Glutamatergic neuron (in vitro differentiated cells): ENCODE results near the gene SMARCB1. TPM values are rescaled to one million over a fixed set of nuclear protein-coding genes. Genes with fewer than 3 reads are reported as not detected.

Source experiments
- DNase-seq: peaks from one replicate; pipeline ENCODE4 v3.0.0; 2022
- H3K27ac Mint-ChIP-seq: one replicate; pipeline ENCODE4 v1.8.0; 2020; ENCODE audit warnings: mild to moderate bottlenecking, mixed read lengths, inconsistent platforms; ENCODE audit not compliant: unreplicated experiment
- H3K27me3 Mint-ChIP-seq: one replicate; pipeline ENCODE4 v1.8.0; 2020; ENCODE audit warnings: mild to moderate bottlenecking, moderate library complexity, mixed read lengths, inconsistent platforms; ENCODE audit not compliant: unreplicated experiment
- H3K36me3 Mint-ChIP-seq: one replicate; pipeline ENCODE4 v1.8.0; 2020; ENCODE audit warnings: mild to moderate bottlenecking, mixed read lengths, inconsistent platforms; ENCODE audit not compliant: unreplicated experiment
- H3K4me1 Mint-ChIP-seq: one replicate; pipeline ENCODE4 v1.8.0; 2020; ENCODE audit warnings: mild to moderate bottlenecking, low read depth, mixed read lengths, inconsistent platforms; ENCODE audit not compliant: unreplicated experiment
- H3K4me3 Mint-ChIP-seq: one replicate; pipeline ENCODE4 v1.8.0; 2020; ENCODE audit warnings: mild to moderate bottlenecking, mixed read lengths, inconsistent platforms; ENCODE audit not compliant: unreplicated experiment
- H3K9me3 Mint-ChIP-seq: one replicate; pipeline ENCODE4 v1.8.0; 2020; ENCODE audit warnings: mild to moderate bottlenecking, moderate library complexity, mixed read lengths, inconsistent platforms; ENCODE audit not compliant: unreplicated experiment
- total RNA-seq: library from RNA; stranded (reverse); fragmentation: NEBNext Ultra II Directional; extraction: Animal tissue kit (Norgen Biotek cat#: 25700); gene quantifications from one replicate; pipeline ENCODE4 v1.2.1, GENCODE V29; 2021; ENCODE audit not compliant: unreplicated experiment
- TF ChIP-seq, protein P1 (sequence below): fragments of 200-600 bp; sonication (generic); IDR thresholded peaks from one replicate; pipeline ENCODE4 v1.5.0; 2021; ENCODE audit not compliant: partially characterized antibody, unreplicated experiment

SMARCB1 gene
- total RNA-seq, 1 donor from 2014 or later, result 227 TPM

DNA sequence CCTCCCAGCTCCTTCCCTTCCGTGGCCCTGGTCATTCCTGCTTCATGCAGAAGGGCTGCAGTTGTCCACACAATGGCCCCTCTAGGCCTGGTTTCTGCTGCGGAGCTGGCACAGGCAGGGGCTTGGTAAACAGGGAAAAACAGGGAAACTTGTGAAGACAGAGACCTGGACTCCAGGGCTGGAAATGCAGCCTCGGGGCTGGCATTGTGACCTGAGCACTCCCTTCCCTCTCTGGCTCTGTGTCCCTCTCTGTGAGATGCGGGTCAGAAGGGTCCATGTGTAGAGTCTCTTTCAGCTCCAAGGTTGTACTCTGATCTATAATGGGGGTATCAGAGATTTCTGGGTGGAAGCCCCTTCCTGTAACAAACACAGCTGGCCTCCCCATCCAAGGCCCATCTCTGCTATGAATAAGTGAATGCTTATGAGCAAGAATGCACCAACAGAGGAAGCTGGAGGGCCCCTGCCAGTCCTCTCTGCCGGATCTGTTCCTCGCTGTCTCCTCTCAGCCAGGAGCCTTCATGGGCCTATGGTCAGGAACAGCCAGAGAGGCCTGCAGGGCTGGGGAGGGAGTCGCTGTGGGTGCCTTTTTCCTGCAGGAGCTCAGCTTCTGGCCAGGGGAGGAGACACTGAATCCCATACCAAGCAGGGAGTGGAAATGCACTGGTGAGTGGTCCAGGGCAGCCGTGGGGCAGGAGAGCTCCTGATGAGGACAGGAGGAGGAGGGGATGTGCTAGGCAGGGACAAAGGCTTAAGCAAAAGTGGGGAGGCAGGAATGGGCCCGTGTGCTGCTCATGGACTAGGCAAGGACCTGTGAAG, 58.7 kb downstream of the SMARCB1 start:
- H3K9me3 Mint-ChIP-seq, result peaks cover 6% of the 10 kb centered on the region
- TF ChIP-seq, protein P1, sequence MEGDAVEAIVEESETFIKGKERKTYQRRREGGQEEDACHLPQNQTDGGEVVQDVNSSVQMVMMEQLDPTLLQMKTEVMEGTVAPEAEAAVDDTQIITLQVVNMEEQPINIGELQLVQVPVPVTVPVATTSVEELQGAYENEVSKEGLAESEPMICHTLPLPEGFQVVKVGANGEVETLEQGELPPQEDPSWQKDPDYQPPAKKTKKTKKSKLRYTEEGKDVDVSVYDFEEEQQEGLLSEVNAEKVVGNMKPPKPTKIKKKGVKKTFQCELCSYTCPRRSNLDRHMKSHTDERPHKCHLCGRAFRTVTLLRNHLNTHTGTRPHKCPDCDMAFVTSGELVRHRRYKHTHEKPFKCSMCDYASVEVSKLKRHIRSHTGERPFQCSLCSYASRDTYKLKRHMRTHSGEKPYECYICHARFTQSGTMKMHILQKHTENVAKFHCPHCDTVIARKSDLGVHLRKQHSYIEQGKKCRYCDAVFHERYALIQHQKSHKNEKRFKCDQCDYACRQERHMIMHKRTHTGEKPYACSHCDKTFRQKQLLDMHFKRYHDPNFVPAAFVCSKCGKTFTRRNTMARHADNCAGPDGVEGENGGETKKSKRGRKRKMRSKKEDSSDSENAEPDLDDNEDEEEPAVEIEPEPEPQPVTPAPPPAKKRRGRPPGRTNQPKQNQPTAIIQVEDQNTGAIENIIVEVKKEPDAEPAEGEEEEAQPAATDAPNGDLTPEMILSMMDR, result no peak
- no peak overlapping the region for H3K27ac Mint-ChIP-seq
- peaks cover 8% of the 10 kb centered on the region for H3K27me3 Mint-ChIP-seq
- H3K4me3 Mint-ChIP-seq, result no peak overlapping the region
- no peaks in the 10 kb centered on the region for H3K36me3 Mint-ChIP-seq
- H3K4me1 Mint-ChIP-seq, result peaks cover 3% of the 10 kb centered on the region
- no peak for DNase-seq

DNA sequence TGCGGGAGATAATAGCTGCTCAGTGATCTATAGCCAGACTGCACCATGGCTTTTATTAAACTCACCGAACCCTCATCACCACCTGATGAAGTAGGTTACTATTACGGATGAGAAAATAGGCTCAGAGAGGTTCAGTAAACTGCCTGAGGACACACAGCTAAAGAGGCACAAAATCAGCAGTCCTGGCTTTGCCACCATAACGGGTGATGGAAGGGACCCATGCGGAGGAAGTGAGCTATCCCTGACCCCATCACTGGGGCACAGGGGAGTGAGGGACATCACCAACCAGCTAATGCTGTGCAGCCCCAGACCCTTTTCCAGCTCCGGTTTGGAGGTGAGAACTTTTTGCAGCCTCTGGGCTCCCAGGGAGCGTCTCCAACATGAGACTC, 59.3 kb downstream of the SMARCB1 start:
- H3K27me3 Mint-ChIP-seq, result peaks cover 2% of the 10 kb centered on the region
- TF ChIP-seq, protein P1, result no peak
- H3K4me1 Mint-ChIP-seq, result peaks cover 4% of the 10 kb centered on the region

DNA sequence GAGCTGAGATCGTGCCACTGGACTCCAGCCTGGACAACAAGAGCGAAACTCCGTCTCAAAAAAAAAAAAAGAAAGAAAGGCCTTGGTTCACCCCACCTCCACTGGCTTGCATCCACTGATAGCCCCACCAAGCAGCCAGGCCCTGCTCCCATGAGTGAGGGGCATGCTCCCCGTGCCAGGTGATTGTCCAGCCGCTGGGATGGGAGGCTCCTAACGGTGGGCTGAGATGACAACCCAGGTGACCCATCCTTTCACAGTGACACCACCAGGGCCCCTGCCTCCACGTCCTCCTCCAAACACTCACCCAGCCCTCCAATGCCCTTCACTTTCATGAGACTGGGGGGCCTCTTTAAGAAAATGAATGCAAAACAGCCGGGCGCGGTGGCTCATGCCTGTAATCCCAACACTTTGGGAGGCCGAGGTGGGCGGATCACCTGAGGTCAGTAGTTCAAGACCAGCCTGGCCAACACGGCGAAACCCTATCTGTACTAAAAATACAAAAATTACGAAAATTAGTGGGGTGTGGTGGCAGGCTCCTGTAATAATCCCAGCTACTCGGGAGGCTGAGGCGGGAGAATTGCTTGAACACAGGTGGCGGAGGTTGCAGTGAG, 60.6 kb downstream of the SMARCB1 start:
- no peak for DNase-seq
- Mint-ChIP-seq H3K36me3 (no peaks in the 10 kb centered on the region), H3K27me3 (peaks cover 2% of the 10 kb centered on the region), H3K9me3 (no peaks in the 10 kb centered on the region), H3K4me1 (peaks cover 4% of the 10 kb centered on the region), H3K27ac (no peak overlapping the region), H3K4me3 (no peak overlapping the region)
- TF ChIP-seq, protein P1, result no peak

More for the DNA sequence above, 59.3 kb downstream of the SMARCB1 start:
- H3K36me3 Mint-ChIP-seq, result no peaks in the 10 kb centered on the region
- peak overlapping the region; percentile 22 for H3K27ac Mint-ChIP-seq
- peaks cover 3% of the 10 kb centered on the region for H3K9me3 Mint-ChIP-seq
- DNase-seq, result no peak
- no peak overlapping the region for H3K4me3 Mint-ChIP-seq

DNA sequence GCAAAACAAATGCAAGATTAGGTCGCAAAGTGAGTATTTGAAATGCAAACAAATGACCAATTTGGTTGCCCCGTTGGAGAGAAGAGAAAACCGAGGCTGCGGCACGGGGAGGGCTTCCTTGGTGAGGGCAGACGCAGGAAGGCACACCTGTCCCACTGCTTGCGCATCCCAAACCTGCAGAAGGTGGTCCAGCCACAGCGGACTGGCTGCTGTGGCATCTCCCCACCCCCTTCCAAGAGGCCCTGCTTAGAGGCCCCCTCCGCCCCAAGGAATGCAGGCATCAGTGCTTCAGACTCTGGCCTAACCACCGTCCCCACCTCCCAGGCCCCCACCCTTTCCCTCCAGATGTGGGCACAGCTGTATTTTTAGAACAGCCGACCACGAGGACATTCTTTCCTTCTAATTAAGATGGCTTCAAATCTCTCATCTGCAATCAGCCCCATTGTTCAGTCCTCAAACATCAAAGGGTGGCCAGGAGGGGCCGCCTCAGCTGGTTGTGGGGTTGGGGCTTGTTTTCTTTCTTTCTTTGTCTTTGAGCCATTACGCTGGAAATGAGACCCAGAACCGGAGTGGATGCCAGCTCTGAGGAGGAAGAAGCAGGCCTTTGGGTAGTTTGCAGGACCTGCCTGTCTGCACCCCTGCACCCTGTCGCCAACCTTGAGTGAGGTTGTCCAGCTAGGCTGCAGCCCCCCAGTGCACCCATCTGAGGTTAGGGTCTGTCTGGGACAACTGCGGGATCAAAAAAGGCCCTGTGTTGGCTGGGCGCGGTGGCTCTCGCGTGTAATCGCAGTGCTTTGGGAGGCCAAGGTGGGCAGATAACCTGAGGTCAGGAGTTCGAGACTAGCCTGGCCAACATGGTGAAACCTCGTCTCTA, 61.5 kb downstream of the SMARCB1 start:
- H3K36me3 Mint-ChIP-seq, result no peaks in the 10 kb centered on the region
- H3K4me3 Mint-ChIP-seq, result no peak overlapping the region
- TF ChIP-seq, protein P1, result no peak
- peaks cover 2% of the 10 kb centered on the region for H3K27me3 Mint-ChIP-seq
- no peaks in the 10 kb centered on the region for H3K9me3 Mint-ChIP-seq
- no peak for DNase-seq
- H3K27ac Mint-ChIP-seq, result no peak overlapping the region
- peaks cover 4% of the 10 kb centered on the region for H3K4me1 Mint-ChIP-seq
